Fibroblast of pulmonary artery (primary cell): Measurements from ENCODE around the gene DPEP2NB.

Source experiments
- DNase-seq: peaks from one replicate; pipeline ENCODE4 v3.0.0-alpha.2; 2010; ENCODE audit warnings: low read depth
- H3K4me3 ChIP-seq: replicated peaks from 2 replicates; pipeline ENCODE4 v1.5.1; 2011; ENCODE audit warnings: low read depth, mild to moderate bottlenecking, control low read depth, low read length, moderate library complexity
- CTCF ChIP-seq: IDR thresholded peaks from 2 replicates; pipeline ENCODE4 v1.5.1; 2011; ENCODE audit warnings: mild to moderate bottlenecking, control low read depth, low read length, inconsistent platforms; ENCODE audit errors: missing control alignments

DPEP2NB gene

GRCh38 chr16:67971111-67971510 is 44.6 kb downstream of the DPEP2NB start:
- H3K4me3 ChIP-seq, result no peak overlapping the region
- no peak for DNase-seq
- no peak for TF ChIP-seq CTCF

DNA sequence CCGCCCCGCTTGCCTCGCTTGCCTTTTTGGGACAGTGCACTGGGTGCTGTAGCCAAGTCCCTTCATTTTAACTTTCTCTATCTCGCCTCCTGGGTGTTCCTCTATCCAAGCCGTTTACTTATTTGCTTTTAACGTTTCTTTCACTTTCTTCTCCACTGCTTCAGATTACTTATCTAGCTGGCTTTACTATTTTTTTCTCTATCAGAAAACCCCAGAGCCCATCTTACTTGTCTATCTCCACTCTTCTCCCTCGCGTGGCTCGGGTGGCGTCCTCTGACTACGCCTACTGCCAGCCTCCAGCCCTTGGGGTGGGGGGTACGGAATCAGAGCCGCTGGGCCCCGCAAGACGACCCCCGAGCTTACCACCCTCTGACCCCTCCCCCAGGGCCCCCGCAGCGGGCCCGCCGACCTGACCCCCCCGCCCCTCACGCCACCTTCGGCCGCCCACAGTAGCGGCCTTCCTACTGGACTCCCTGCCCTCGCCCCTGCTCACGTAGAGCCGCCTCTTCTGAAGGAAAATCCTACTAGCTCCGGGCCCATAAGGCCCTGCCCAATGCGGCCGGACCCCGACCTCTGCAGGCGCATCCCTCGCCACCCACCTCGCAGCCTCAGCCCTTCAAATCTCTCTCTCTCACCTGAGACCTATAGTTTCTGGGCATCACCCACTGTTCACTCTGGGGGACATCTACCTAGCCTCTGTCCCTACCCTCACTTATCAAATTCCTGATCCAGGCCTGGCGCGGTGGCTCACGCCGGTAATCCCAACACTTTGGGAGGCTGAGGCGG is 46.3 kb downstream of the DPEP2NB start:
- H3K4me3 ChIP-seq, result peak overlapping the region; percentile 72
- no peak for DNase-seq

GRCh38 chr16:67968400-67969253 is 47.1 kb downstream of the DPEP2NB start, which contains the start of gene SLC12A4:
Gene SLC12A4 (minus strand): TSS chr16:67968637. CDS start chr16:67968553, 84 bp downstream.
- DNase-seq, result peak; percentile 69
- TF ChIP-seq CTCF, result no peak
- H3K4me3 ChIP-seq, result peak within 1 kb of the TSS; percentile 72

More for the DNA sequence above, 46.3 kb downstream of the DPEP2NB start:
- no peak for TF ChIP-seq CTCF

DNA sequence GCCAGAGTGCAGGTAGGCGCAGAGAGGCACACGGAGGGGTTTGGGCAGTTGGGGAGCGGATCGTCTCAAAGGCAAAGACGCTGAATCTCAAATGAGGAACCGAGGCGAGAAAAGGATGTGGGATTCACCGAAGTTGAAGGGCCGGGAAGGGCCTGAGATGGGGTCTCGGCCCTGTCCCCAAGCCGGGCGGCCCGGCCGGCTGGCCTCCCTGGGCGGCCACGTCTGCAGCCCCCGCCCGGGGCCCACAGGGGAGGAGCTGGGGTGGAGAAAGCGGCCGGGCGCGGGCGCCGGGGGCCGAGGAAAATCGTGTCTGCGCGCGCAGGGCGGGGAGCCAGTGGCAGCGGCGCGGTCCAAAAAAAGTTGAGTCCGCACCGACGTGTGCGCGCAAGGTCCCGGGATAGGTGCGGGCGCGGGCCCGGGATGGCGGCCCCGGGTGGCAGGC is 47.7 kb downstream of the DPEP2NB start:
- TF ChIP-seq CTCF, result no peak
- peak; percentile 32 for DNase-seq
- H3K4me3 ChIP-seq, result peak overlapping the region; percentile 72

DNA sequence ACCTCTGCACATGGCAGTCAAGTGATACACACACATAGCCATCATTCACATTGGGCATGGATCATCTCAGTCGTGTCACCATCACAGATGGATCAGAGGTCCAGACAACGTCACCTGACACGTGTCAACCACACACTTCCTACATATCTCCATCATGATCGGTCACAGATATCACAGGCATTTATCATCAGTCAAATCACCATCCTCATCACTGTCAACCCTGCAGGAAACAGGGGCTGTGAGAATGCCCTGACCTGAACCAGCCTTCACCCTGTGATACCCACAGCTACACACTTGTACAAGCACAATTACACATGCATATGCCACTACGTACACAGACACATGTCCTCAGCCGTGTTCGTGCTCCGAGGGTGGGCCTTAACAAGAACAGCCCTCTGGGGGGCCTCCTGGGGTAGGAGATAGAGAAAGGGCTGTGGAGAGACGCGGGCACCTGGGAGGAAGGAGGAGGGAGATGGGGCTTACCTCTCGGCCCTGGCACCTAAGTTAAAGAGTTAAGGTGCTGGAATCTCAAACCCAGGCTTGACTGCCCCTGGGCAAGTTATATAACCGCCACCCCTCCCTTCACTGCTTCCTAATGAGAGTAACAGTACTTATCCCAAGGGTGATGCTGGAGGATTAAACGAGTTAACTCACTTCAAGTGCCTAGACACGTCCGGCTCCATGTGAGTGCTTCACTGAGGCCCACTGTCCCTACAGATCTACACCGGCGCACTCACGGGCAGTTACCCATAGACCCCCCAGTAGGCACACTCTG is 48.3 kb downstream of the DPEP2NB start:
- no peak for TF ChIP-seq CTCF
- no peak for DNase-seq
- peak overlapping the region; percentile 72 for H3K4me3 ChIP-seq

DNA sequence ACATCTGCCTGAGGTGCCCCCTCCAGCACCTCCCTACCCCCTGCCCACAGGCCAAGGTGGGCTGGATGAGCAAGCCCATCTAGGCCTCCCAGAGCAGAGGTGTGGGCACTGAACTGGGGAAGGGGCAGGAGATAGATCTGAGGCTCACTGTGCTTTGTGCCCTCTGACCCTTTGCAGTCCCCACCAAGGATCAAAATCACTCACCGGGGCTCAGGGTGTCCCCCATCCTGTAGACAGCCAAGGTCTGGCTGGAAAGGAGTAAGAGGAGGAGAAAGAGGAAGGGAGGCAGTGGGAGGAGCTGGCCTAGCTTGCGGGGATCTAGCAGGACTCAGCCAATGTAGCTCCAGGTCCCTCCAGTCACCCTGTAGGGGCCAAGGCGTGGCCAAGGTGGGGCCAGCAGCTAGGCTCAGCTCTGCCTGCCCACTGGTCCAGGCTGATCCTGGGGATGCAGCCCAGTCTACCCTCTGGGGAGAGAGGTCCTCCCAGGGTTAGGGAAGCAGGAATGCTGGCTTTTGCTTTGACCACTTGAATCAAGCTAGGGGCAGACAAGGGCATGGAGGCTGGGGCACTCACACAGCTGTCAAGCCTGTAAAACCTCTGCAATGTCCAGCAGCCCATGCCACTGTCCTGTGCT is 49.0 kb downstream of the DPEP2NB start:
- peak; percentile 30 for DNase-seq
- TF ChIP-seq CTCF, result no peak
- H3K4me3 ChIP-seq, result peak overlapping the region; percentile 72
